Parathyroid adenoma (tissue), 2 donors: ENCODE measurements around the gene GTF3C4.

Source experiments
- H2AFZ ChIP-seq: fragments of 300-600 bp; sonication (generic); one replicate; pipeline ENCODE4 v1.7.0; 2017; ENCODE audit warnings: antibody characterized with exemption, mild to moderate bottlenecking
- H3K27ac ChIP-seq: fragments of 300-600 bp; sonication (generic); one replicate; pipeline ENCODE4 v1.7.0; 2017
- H3K27me3 ChIP-seq: fragments of 300-600 bp; sonication (generic); one replicate; pipeline ENCODE4 v1.7.0; 2017; ENCODE audit warnings: low read length; ENCODE audit not compliant: control insufficient read depth, insufficient read depth
- H3K36me3 ChIP-seq: fragments of 300-600 bp; sonication (generic); one replicate; pipeline ENCODE4 v1.7.0; 2017; ENCODE audit warnings: low read length; ENCODE audit not compliant: control insufficient read depth, insufficient read depth
- H3K4me1 ChIP-seq: fragments of 300-600 bp; sonication (generic); one replicate; pipeline ENCODE4 v1.7.0; 2017; ENCODE audit warnings: control low read depth
- H3K4me2 ChIP-seq: fragments of 300-600 bp; sonication (generic); one replicate; pipeline ENCODE4 v1.7.0; 2017; ENCODE audit warnings: low read length
- H3K4me3 ChIP-seq: fragments of 300-600 bp; sonication (generic); one replicate; pipeline ENCODE4 v1.7.0; 2017; ENCODE audit warnings: low read depth, low read length
- H3K79me2 ChIP-seq: fragments of 300-600 bp; sonication (generic); one replicate; pipeline ENCODE4 v1.7.0; 2017; ENCODE audit warnings: control low read depth
- H3K9ac ChIP-seq: fragments of 300-600 bp; sonication (generic); one replicate; pipeline ENCODE4 v1.7.0; 2017; ENCODE audit warnings: mild to moderate bottlenecking
- H3K9me3 ChIP-seq: fragments of 300-600 bp; sonication (generic); one replicate; pipeline ENCODE4 v1.7.0; 2017; ENCODE audit warnings: low read length; ENCODE audit not compliant: control insufficient read depth
- CTCF ChIP-seq: fragments of 300-600 bp; sonication (generic); IDR thresholded peaks from one replicate; pipeline ENCODE4 v1.7.0; 2017; ENCODE audit warnings: antibody characterized with exemption, mild to moderate bottlenecking
- donor health status: primary hyperparathyroidism.

Gene GTF3C4

GRCh38 chr9:132723809-132724208 lies 53.5 kb downstream of the GTF3C4 start:
- Histone ChIP-seq H3K4me2 (no peak overlapping the region), H3K9me3 (no peaks in the 10 kb centered on the region)

GRCh38 chr9:132725306-132725705 lies 55.0 kb downstream of the GTF3C4 start:
- H3K9me3 ChIP-seq = no peaks in the 10 kb centered on the region
- no peak overlapping the region for H3K4me3 ChIP-seq
- H3K27ac ChIP-seq = no peak overlapping the region
- TF ChIP-seq CTCF = no peak
- no peaks in the 10 kb centered on the region for H3K4me1 ChIP-seq
- no peak overlapping the region for H3K9ac ChIP-seq
- H3K36me3 ChIP-seq = no peaks in the 10 kb centered on the region
- H3K4me2 ChIP-seq = no peak overlapping the region
- H3K27me3 ChIP-seq = no peaks in the 10 kb centered on the region
- H2AFZ ChIP-seq = no peak overlapping the region
- H3K79me2 ChIP-seq = no peaks in the 10 kb centered on the region

More at GRCh38 chr9:132723809-132724208, 53.5 kb downstream of the GTF3C4 start:
- TF ChIP-seq CTCF = no peak
- Histone ChIP-seq H3K36me3 (no peaks in the 10 kb centered on the region), H3K79me2 (no peaks in the 10 kb centered on the region), H3K27me3 (no peaks in the 10 kb centered on the region), H3K9ac (no peak overlapping the region), H3K27ac (no peak overlapping the region), H3K4me1 (no peaks in the 10 kb centered on the region), H3K4me3 (no peak overlapping the region), H2AFZ (no peak overlapping the region)

GRCh38 chr9:132726576-132727130 lies 56.4 kb downstream of the GTF3C4 start:
- Histone ChIP-seq H3K27me3 (no peaks in the 10 kb centered on the region), H3K36me3 (no peaks in the 10 kb centered on the region), H3K79me2 (no peaks in the 10 kb centered on the region), H3K4me1 (no peaks in the 10 kb centered on the region), H3K27ac (no peak overlapping the region), H2AFZ (no peak overlapping the region), H3K9ac (no peak overlapping the region), H3K4me2 (no peak overlapping the region), H3K4me3 (no peak overlapping the region), H3K9me3 (no peaks in the 10 kb centered on the region)
- TF ChIP-seq CTCF = no peak

- no peak overlapping the region for H3K4me3 ChIP-seq
- no peak overlapping the region for H3K27ac ChIP-seq
- no peak for TF ChIP-seq CTCF
- no peak overlapping the region for H2AFZ ChIP-seq
- no peaks in the 10 kb centered on the region for H3K27me3 ChIP-seq
- H3K4me1 ChIP-seq = no peaks in the 10 kb centered on the region
- H3K9me3 ChIP-seq = no peaks in the 10 kb centered on the region
- no peak overlapping the region for H3K9ac ChIP-seq
- no peak overlapping the region for H3K4me2 ChIP-seq
- H3K79me2 ChIP-seq = no peaks in the 10 kb centered on the region
- no peaks in the 10 kb centered on the region for H3K36me3 ChIP-seq
These were observed 57.8 kb downstream of the GTF3C4 start for GRCh38 chr9:132728071-132728470.

GRCh38 chr9:132728497-132728896 lies 58.2 kb downstream of the GTF3C4 start:
- no peak overlapping the region for H3K27ac ChIP-seq
- no peaks in the 10 kb centered on the region for H3K36me3 ChIP-seq
- no peak for TF ChIP-seq CTCF
- no peaks in the 10 kb centered on the region for H3K27me3 ChIP-seq
- H3K4me2 ChIP-seq = no peak overlapping the region
- no peaks in the 10 kb centered on the region for H3K79me2 ChIP-seq
- no peak overlapping the region for H3K9ac ChIP-seq
- no peak overlapping the region for H2AFZ ChIP-seq
- H3K4me1 ChIP-seq = no peaks in the 10 kb centered on the region
- H3K4me3 ChIP-seq = no peak overlapping the region
- no peaks in the 10 kb centered on the region for H3K9me3 ChIP-seq
